NB4 (cell line): ENCODE measurements around the gene MYH10.

Experiments used
- MYC ChIP-seq: IDR thresholded peaks from 2 replicates; pipeline ENCODE4 v1.6.1; 2011; ENCODE audit warnings: low read depth, low read length
- POLR2A ChIP-seq: IDR thresholded peaks from 2 replicates; pipeline ENCODE4 v1.6.1; 2011; ENCODE audit warnings: mild to moderate bottlenecking; ENCODE audit not compliant: insufficient read length; ENCODE audit errors: extremely low read depth
- TF ChIP-seq, protein P1 (sequence below): IDR thresholded peaks from one replicate; pipeline ENCODE4 v1.5.1; 2012; ENCODE audit warnings: low read depth, low read length

DNA sequence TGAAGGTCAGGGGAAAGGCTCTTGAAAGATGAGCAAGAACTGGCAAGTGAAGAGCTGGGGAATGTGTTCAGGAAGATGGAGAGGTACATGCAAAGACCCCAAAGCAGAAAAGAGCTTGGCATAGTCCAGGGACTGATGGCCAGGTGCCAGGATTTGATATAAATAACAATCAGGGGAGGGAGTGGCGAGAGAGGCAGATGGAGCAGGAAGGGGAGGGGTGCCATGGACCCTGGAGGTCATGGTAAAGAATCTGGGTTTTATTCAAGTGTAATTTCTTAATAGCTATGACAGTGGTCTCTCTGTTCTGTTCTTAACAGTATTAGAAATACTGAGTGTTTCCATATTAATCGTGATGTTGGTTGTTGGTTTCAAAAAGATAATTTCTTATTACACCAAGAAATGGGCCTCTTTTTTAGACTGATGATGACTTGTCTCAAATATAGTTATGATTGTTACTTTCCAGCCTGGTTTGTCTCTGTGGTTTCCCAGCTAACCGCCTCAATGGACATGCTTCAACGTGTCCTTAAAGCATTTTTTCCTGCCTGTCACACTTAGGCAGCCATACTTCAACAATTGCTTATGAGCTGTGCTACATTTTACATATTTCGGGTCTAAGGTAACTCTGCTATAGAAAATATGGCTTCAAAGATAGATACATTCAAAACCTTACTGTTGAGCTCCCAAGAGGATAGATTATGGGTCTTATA lies 49.4 kb downstream of the MYH10 start:
- no peak for TF ChIP-seq MYC
- TF ChIP-seq, protein P1, sequence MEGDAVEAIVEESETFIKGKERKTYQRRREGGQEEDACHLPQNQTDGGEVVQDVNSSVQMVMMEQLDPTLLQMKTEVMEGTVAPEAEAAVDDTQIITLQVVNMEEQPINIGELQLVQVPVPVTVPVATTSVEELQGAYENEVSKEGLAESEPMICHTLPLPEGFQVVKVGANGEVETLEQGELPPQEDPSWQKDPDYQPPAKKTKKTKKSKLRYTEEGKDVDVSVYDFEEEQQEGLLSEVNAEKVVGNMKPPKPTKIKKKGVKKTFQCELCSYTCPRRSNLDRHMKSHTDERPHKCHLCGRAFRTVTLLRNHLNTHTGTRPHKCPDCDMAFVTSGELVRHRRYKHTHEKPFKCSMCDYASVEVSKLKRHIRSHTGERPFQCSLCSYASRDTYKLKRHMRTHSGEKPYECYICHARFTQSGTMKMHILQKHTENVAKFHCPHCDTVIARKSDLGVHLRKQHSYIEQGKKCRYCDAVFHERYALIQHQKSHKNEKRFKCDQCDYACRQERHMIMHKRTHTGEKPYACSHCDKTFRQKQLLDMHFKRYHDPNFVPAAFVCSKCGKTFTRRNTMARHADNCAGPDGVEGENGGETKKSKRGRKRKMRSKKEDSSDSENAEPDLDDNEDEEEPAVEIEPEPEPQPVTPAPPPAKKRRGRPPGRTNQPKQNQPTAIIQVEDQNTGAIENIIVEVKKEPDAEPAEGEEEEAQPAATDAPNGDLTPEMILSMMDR: no peak
- no peak for TF ChIP-seq POLR2A
